GM19043 (cell line): Measurements from ENCODE around the gene NOXA1.
"Not testable (repeated sequence)": the region's sequence is repeated elsewhere in the genome, so short reads cannot be mapped to it uniquely, and the experiment has no call there.

Experiments
- ATAC-seq: cut with Tn5 transposase; IDR thresholded peaks from one replicate; pipeline ENCODE4 v1.9.1; 2021; ENCODE audit warnings: low read depth; ENCODE audit not compliant: unreplicated experiment

Gene NOXA1

DNA sequence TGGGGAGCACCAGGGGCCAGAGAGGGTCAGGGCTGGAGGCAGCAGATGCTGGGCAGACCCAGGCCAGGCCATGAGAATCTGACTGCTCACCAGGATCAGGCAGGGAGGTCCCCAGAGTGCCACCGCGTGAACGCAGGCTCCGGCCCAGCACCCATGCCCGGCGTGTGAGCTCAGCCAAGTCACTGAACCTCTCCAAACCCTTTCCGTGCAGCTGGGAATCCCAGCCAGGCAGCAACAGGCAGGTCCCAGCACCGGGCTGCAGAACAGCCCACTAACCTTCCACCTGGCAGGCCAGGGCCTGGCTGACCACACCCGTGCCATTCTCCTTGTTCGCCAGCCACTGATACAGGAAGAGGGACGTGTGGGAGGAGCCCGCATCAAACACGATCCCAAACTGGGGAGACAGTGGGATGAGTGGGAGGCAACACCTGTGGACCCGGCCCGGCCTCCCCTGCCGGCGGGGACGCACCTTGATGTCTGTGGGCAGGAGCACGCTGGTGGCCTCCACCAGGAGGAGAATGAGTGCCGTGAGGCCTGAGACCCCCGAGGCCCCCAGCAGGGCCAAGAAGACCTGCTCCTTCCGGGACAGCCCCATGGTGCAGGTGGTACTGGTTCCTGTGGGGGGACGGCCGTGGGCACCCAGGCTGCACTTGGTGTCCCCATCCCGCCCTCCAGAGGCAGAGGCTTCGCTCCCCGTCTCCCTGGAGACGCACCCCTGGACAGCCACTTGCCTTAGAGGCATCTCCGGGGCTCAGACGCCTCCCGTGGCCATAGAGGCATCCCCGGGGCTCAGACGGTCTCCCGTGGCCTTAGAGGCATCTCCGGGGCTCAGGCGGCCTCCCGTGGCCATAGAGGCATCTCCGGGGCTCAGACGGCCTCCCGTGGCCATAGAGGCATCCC is 14.7 kb downstream of the NOXA1 start:
- ATAC-seq, result no peak

DNA sequence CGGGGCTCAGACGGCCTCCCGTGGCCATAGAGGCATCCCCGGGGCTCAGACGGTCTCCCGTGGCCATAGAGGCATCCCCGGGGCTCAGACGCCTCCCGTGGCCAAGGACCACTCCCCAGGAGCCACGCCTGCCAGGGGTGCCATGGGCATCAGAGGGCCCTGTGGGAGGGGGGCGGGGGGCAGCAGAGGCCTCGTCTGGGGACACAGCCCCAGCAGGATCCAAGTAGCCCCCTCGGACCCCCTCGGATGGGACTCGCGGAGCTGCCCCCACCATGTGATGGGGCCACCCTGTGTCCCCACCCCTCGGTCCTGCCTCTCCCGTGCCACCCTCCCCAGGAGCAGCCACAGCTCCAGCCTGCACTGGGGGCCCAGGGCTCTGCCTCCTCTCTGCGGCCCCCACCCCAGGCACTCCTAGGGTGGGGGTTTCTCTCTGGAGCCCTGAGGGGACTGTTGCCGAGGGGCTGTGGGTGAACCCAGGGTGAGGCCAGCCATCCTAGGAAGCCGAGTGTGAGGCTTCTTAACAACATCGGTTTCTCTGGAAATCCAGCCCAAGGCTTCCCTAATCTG is 15.5 kb downstream of the NOXA1 start:
- ATAC-seq, result no peak

DNA sequence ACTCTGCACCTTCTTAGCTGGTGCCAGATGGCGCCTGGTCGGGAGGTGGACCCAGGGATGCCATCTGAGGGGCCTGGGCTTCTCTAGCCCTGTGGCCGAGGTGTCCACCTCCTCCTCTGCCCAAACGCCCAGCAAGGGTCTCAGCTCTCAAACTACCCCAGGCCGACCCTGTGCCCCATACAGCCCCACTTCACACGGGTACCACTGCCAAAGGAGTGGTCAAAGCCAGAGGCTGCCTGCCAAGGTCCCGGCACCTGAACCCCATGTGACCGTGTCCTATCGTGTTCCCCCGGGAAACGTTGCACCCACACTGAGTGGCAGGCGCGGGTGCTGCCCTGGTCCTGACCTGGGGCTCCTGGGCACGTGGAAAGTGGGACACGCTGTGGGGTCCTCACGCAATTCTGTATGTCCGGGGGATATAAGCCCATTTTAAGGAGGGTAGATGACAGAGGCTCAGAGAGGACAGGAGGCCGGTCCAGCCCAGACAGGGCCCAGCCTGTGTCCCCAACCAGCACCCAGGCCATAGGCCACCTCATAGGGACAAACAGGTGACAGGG is 16.0 kb downstream of the NOXA1 start:
- no peak for ATAC-seq

DNA sequence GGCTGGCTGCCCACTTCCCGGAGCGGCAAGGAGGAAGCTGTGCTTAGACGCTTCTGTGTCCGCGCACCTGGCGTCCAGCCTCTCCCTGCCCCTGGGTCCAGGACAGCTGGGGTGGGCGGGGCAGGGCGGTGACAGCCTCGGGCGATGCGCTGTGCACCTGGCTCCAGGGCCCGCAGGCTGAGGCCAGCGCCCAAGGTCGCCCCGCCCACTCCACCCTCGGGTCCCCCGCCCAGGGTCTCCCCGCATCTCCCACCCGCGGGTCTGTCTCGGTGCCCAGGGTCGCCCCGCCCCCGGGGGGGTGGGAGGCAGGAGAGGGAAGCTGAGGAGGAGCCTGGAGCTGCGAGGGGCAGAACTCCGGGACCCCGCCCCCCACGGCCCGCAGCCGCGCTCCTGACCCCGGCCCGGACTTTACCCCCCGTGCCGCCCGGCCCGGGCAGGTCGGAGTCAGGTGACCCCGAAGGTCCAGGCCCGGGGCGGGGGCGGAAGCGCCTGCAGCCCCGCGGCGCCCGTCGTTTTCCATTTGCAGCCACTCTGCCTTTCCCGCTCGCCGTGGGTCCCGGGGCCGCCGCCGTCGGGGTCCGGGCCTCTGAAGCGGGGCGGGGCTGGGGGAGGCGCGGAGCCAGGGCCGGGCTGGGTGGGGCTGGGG is 18.2 kb downstream of the NOXA1 start, which contains the start of gene ENTPD8:
TSS of gene ENTPD8 (minus strand) at position 69 of the 646 bp plus-strand sequence. CDS start 3,072 bp downstream, outside the sequence.
- no peak for ATAC-seq

DNA sequence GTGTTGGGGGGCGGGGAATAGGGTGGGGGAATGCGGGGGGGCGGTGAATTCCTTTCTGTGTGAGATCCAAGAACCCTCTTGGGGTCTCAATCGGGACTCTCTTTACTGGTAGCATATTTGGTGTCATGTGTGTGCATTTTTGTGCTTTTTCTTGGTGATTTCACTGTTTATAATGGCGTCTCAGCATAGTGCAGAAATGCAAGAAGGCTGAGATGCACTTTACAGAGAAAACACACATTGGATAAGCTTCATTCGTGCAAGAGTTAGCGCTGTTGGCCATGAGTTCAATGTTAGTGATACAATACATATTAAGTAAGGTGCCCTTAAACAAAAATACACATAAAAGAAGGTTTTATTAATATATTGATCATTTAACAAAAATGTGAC is 18.7 kb downstream of the NOXA1 start:
- no peak for ATAC-seq

DNA sequence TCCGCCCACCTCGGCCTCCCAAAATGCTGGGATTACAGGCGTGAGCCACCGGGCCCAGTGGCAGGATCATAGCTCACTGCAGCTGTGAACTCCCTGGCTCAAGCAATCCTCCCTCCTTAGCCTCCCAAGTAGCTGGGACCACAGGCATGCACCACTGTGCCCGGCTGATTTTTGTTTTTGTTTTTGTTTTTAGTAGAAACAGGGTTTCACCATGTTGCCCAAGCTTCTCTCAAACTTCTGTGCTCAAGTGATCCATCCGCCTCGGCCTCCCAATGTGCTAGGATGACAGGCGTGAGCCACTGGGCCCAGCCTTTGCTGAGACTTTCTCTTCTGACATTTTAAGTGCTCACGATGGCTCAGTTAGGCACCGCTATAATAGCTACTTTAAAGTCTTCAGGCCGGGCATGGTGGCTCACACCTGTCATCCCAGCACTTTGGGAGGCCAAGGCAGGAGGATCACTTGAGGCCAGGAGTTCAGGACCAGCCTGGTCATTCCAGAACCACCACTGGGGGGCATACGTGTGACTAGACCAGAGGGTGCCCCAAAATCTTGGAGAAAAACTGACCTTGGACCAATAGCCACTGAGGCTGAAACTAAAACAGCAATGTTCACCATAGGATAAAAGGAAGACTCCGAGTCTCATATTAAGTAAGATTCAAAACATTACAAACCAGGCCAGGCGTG is 21.1 kb downstream of the NOXA1 start:
- ATAC-seq, result no peak

DNA sequence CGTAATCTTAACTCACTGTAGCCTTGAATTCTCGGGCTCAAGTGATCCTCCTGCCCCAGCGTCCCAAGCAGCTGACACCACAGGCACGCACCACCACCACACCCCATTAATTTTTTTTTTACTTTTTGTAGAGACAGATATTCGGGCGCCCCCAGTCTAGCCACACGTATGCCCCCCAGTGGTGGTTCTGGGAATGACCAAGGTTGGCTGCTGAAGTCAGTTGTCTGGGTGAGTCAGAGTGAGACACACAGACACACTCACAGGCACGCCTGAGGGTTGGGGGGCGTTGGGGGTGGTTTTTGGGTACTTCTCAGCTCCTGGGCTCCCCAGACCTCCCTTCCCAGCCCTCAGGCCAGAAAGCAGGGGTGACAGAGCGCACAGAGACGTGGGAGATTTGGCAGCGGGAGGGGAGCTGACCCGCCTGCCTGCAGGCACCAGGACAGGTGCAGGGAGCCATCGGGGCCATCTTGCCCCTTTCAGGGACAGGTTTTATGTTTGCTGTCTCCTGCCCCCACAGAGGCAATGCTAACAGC is 22.1 kb downstream of the NOXA1 start:
- ATAC-seq, result no peak

DNA sequence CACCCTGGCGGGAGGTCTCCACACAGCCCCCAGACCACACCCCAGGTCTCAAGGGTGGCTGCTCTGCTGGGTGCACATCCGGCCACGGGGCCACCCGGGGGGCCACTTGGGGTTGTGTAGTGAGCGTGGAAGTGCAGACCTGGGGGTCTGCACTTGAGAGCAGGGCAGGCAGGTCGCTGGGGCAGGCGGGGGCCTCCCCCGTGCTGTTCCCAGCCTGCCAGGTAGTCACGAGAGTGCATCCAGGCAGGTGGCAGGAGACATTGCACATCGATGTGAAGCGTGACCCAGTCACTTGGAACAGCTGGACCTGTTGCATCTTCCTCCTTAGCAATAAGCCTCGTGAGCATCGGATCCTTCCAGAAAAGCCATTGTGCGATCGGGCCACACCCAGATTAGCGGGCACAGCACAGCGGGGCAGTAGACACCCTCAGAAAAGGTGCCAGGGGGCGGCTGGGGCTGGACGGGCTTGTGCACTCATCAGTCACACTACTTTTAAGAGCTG is 22.8 kb downstream of the NOXA1 start:
- ATAC-seq, result no peak

DNA sequence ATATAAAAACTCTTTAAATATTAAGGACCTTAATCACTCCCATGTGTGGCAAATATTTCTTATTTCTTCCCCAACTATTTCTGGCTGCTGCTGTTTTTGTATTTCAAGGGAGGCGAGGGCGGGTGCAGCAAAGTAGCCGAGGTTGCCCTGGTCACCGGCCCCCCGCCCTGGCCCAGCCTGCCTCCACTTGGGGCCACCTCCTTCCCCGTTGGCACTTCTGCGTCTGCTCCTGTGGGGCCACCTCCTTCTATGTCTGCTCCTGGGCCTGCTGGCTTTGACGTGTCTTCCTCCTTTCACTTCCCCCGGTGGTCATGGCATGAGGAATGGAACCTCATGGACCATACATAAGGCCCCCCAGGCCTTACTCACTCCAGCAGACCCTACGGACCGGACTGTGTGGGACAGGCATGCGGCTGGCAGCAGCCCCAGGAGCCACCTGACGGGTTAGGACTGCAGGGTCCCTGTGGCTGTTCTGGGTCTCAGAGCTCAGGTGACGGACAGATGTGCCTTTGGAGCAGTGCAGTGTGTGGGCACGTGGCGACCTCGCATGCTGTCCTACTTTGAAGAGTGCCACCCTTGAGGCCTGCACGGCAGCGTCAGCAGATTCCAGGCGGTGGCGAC is 23.8 kb downstream of the NOXA1 start:
- ATAC-seq, result no peak

DNA sequence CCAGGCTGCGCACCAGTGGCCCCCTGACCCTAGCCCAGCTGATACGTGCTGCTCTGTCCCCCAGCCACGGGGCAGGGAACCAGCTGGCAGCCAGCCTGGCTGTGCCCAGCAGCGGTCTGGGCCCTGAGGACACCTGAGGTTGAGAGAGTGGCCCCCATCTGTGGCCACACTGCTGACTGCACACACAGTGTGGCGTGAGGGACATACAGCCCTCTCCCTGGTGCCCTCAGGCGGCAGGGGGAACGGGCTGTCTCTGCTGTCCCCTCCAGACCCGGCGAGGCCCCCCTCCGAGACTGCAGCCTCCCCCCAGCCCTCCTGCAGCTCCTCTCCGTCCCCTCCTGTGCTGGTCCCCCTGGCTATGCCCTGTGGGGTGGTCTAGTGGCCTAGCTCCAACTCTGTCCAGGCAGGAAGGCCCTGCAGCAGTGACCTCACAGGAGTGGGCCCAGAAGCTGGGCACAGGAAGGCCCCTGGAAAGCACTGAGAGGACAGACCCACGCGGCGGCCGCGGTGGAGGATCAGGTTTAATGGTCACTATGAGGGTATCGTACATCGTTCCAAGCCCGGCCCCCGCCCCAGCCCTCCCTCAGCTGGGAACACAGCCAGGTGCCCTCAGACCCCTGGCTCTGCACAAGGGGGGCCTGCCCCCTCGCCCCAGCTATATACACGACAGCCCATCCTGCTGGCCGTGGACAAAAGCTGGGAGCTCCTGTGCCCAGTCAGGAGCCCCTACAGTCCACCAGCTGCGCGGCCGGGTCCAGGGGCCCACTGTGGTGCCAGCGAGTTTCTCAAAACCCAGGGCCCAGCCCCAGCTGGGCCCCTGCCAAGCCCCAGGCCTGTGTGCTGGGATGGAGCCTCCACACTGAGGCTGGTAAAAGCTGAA is 24.8 kb downstream of the NOXA1 start:
- ATAC-seq, result no peak

DNA sequence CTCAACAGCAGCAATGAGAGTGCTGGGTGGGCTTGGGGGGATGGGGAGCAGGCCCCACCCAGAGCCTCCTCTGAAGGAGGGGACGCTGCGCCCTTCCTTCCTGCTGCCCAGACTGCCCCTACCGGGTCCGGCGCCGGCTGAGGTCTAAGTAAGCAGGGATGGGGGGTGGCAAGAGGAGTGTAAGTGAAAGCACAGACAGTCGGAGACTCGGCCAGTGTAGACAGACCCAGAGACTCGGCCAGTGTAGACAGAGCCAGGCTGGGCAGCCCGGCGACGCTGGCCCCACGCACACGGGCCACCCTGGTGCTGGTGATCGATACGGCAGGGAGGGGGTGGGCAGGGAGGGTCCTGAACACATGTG is 25.4 kb downstream of the NOXA1 start:
- ATAC-seq, result no peak

DNA sequence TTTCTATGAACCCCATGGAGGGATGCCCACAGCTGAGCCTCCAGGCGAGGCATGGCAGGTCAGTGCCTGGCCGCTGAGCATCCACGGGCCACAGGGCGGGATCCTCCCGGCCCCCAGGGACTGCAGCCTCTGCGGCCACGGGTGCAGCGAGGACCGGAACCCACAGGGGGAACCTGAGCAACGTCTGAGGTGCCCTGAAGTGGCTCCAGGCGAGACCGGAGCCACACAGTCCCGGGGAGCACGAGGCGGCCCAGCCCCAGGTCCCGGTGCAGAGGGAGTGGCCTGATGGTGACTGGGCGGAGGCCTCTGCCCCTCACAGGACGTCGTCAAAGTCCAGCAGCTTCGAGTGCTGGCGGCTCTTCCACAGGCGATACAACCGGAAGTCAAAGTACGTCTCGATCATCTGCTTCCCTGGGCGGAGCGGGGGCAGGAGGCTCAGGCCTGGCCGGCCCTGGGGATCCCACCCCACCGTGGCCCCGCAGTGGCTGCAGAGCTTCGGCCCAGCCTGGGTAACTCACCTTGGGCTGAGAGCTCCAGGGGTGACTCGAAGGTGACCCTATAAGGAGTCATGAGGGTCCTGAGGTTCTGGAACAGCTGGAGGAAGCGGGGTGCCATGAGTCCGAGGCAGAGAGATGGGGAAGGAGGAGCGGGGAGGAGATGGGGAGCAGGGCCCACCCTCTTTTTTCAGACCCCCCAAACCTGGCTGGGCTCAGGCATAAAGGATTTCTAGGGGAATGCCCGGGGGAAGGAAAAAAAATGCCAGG is 26.1 kb downstream of the NOXA1 start:
- no peak for ATAC-seq

DNA sequence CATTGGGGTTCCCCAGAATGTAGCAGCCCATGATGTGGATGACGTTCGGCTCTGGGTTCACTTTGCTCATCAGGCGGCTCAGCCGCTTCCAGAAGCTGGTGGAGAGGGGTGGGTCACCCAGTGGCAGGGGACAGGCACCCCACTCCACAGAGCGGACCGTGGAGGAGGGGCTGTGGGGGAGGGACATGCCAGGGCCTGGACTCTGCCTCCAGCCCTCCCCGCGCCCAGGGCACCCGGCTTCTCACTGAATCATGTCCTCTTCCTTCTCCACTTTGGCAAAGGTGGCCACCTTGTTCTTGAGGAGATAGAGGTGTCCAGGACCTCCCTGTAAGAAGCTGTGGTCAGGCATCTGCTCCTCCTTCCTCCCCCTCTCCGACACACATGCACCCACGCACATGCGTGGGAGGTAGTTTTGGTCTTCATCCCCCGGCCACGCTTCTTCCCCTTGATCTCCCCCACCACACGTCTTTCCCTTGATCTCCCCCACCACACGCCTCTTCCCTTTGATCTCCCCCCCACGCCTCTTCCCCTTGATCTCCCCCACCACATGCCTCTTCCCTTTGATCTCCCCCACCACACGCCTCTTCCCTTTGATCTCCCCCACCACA is 26.8 kb downstream of the NOXA1 start:
- no peak for ATAC-seq

DNA sequence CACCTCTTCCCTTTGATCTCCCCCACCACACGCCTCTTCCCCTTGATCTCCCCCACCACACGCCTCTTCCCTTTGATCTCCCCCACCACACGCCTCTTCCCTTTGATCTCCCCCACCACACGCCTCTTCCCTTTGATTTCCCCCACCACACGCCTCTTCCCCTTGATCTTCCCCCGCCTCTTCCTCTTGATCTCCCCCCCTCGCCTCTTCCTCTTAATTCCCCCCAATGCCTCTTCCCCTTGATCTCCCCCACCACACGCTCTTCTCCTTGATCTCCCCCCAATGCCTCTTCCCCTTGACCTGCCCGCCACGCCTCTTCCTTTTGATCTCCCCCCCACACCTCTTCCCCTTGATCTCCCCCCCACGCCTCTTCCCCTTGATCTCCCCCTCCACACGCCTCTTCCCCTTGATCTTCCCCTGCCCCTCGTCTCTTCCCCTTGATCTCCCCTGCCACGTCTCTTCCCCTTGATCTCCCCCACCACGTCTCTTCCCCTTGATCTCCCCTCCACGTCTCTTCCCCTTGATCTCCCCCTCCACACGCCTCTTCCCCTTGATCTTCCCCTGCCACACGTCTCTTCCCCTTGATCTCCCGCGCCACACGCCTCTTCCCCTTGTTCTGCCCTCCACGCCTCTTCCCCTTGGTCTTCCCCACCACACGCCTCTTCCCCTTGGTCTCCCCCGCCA is 27.5 kb downstream of the NOXA1 start:
- ATAC-seq, result not testable (repeated sequence)

DNA sequence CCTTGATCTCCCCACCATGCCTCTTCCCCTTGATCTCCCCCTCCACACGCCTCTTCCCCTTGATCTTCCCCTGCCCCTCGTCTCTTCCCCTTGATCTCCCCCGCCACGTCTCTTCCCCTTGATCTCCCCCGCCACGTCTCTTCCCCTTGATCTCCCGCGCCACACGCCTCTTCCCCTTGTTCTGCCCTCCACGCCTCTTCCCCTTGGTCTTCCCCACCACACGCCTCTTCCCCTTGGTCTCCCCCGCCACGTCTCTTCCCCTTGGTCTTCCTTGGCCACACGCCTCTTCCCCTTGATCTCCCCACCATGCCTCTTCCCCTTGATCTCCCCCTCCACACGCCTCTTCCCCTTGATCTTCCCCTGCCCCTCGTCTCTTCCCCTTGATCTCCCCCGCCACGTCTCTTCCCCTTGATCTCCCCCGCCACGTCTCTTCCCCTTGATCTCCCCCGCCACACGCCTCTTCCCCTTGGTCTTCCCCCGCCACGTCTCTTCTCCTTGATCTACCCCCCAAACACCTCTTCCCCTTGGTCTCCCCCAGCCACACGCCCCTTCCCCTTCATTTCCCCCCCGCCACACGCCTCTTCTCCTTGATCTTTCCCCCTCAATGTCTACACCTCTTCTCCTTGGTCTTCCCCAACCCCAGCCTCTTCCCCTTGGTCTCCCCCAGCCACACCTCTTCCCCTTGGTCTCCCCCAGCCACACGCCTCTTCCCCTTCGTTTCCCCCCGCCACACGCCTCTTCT is 28.2 kb downstream of the NOXA1 start:
- not testable (repeated sequence) for ATAC-seq

DNA sequence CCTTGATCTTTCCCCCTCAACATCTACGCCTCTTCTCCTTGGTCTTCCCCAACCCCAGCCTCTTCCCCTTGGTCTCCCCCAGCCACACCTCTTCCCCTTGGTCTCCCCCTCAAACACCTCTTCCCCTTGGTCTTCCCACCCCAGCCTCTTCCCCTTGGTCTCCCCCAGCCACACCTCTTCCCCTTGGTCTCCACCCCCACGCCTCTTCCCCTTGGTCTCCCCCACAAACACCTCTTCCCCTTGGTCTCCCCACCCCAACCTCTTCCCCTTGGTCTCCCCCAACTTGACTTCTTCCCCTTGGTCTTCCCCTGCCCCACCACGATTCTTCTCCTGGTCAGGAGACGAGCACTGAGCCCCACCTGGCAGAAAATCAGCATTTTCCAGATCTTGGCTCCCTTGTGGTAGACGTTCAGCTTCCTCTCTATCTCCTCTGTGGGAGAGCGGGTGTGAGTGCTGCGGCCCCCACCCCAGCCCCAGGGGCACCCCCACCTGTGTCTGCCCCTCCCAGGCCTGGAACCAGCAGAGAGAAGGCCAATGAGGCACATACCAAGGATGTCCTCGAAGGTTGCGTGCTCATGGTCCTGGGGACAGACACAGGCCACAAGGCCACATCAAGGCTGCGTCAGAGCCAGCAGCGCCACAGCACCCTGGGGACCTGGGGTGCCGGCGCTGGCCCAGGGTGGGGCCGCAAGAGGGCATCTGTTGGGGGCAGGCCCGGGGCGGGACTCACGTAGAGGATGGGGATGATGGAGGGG is 29.0 kb downstream of the NOXA1 start:
- ATAC-seq, result no peak
